Measurements from ENCODE around the gene MGLL.

DNA sequence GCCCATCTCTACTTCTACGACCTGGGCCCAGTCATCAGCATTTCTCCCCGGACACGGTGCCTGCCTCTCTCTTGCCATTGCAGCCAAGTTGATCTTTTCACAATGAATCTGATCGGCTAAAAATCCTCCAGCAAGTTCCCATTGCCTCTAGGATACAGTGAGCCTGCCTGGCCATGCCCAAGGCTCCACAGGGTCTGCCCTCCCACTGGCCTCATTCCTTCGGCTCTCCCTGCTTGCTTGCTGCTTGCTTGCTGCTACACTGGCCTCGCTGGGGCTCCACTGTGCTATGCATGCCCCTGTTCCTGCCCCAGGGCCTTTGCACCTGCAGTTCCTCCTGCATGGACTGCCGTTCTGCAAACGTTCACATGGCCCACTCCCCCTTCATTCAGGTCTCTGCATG, 147.5 kb downstream of the MGLL start:
- TF ChIP-seq, protein P1, sequence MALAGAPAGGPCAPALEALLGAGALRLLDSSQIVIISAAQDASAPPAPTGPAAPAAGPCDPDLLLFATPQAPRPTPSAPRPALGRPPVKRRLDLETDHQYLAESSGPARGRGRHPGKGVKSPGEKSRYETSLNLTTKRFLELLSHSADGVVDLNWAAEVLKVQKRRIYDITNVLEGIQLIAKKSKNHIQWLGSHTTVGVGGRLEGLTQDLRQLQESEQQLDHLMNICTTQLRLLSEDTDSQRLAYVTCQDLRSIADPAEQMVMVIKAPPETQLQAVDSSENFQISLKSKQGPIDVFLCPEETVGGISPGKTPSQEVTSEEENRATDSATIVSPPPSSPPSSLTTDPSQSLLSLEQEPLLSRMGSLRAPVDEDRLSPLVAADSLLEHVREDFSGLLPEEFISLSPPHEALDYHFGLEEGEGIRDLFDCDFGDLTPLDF (CRISPR knock-in tag; IDR thresholded peaks at IDR 0.05) = no peak
- TF ChIP-seq, protein P2, sequence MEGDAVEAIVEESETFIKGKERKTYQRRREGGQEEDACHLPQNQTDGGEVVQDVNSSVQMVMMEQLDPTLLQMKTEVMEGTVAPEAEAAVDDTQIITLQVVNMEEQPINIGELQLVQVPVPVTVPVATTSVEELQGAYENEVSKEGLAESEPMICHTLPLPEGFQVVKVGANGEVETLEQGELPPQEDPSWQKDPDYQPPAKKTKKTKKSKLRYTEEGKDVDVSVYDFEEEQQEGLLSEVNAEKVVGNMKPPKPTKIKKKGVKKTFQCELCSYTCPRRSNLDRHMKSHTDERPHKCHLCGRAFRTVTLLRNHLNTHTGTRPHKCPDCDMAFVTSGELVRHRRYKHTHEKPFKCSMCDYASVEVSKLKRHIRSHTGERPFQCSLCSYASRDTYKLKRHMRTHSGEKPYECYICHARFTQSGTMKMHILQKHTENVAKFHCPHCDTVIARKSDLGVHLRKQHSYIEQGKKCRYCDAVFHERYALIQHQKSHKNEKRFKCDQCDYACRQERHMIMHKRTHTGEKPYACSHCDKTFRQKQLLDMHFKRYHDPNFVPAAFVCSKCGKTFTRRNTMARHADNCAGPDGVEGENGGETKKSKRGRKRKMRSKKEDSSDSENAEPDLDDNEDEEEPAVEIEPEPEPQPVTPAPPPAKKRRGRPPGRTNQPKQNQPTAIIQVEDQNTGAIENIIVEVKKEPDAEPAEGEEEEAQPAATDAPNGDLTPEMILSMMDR (IDR thresholded peaks at IDR 0.05) = no peak
- no peak for TF ChIP-seq CREM (CRISPR knock-in tag; IDR thresholded peaks at IDR 0.05)
